HFFc6 (cell line): ENCODE data around the gene REXO4. TPM values are rescaled to one million over a fixed set of nuclear protein-coding genes. Genes with fewer than 3 reads are reported as not detected.

ENCODE experiments used
- DNase-seq: peaks from one replicate; pipeline ENCODE4 v3.0.0-alpha.2; 2018
- H3K27ac Mint-ChIP-seq: 2 replicates; pipeline ENCODE4 v1.8.0; 2020; ENCODE audit warnings: mild to moderate bottlenecking, mixed read lengths
- H3K27me3 Mint-ChIP-seq: 2 replicates; pipeline ENCODE4 v1.8.0; 2021; ENCODE audit warnings: mild to moderate bottlenecking, moderate library complexity, mixed read lengths; ENCODE audit not compliant: insufficient read depth
- H3K36me3 Mint-ChIP-seq: 2 replicates; pipeline ENCODE4 v1.8.0; 2021; ENCODE audit warnings: low read depth, mixed read lengths
- H3K4me1 Mint-ChIP-seq: 2 replicates; pipeline ENCODE4 v1.8.0; 2020; ENCODE audit warnings: low read depth, mixed read lengths
- H3K4me3 Mint-ChIP-seq: 2 replicates; pipeline ENCODE4 v1.8.0; 2020; ENCODE audit warnings: mild to moderate bottlenecking, moderate library complexity, mixed read lengths
- H3K9me3 Mint-ChIP-seq: 2 replicates; pipeline ENCODE4 v1.8.0; 2020; ENCODE audit warnings: mild to moderate bottlenecking, mixed read lengths
- CTCF ChIP-seq: fragments of 200-600 bp; sonication (generic); IDR thresholded peaks from 2 replicates; pipeline ENCODE4 v1.5.0; 2021; ENCODE audit warnings: antibody characterized with exemption, mild to moderate bottlenecking
- total RNA-seq, 6 experiments: library from RNA; stranded (reverse); fragmentation: NEBNext Ultra II Directional; extraction: Animal tissue kit (Norgen Biotek cat#: 25700); gene quantifications; 2 replicates in 1 of 6; 3 replicates in 5 of 6; pipeline ENCODE4 v1.2.3, GENCODE V29; 2021

Gene REXO4
- total RNA-seq, 6 experiments from 2014 or later = 20.4 to 26.3 (median 23.5) TPM

GRCh38 chr9:133385452-133385851 is 32.4 kb downstream of the REXO4 start:
- H3K27me3 Mint-ChIP-seq = peaks cover 10% of the 10 kb centered on the region

GRCh38 chr9:133384736-133385321 is 33.0 kb downstream of the REXO4 start:
- Mint-ChIP-seq H3K27me3 (peaks cover 10% of the 10 kb centered on the region), H3K27ac (no peak overlapping the region), H3K9me3 (no peaks in the 10 kb centered on the region), H3K36me3 (no peaks in the 10 kb centered on the region), H3K4me1 (0 out of 2 replicates have a peak, but pooled peaks cover 7% of the 10 kb centered on the region), H3K4me3 (no peak overlapping the region)
- TF ChIP-seq CTCF = no peak
- no peak for DNase-seq

More at GRCh38 chr9:133385452-133385851, 32.4 kb downstream of the REXO4 start:
- Mint-ChIP-seq H3K4me3 (no peak overlapping the region), H3K36me3 (no peaks in the 10 kb centered on the region), H3K27ac (no peak overlapping the region), H3K9me3 (no peaks in the 10 kb centered on the region), H3K4me1 (0 out of 2 replicates have a peak, but pooled peaks cover 7% of the 10 kb centered on the region)
- no peak for TF ChIP-seq CTCF
- DNase-seq = no peak

GRCh38 chr9:133383438-133383837 is 34.4 kb downstream of the REXO4 start:
- Mint-ChIP-seq H3K4me3 (no peak overlapping the region), H3K27me3 (peaks cover under 1% of the 10 kb centered on the region; the same call in 1 of the 2 replicates), H3K27ac (no peak overlapping the region), H3K36me3 (no peaks in the 10 kb centered on the region), H3K4me1 (peaks cover 9% of the 10 kb centered on the region), H3K9me3 (no peaks in the 10 kb centered on the region)
- no peak for TF ChIP-seq CTCF
- no peak for DNase-seq

GRCh38 chr9:133382507-133383141 is 35.2 kb downstream of the REXO4 start:
- no peak overlapping the region for H3K4me3 Mint-ChIP-seq
- H3K27ac Mint-ChIP-seq = no peak overlapping the region
- H3K9me3 Mint-ChIP-seq = no peaks in the 10 kb centered on the region
- H3K36me3 Mint-ChIP-seq = no peaks in the 10 kb centered on the region
- H3K4me1 Mint-ChIP-seq = peaks cover 12% of the 10 kb centered on the region
- DNase-seq = no peak
- TF ChIP-seq CTCF = no peak
- H3K27me3 Mint-ChIP-seq = no peaks in the 10 kb centered on the region

GRCh38 chr9:133380734-133381133 is 37.1 kb downstream of the REXO4 start:
- DNase-seq = no peak
- H3K36me3 Mint-ChIP-seq = no peaks in the 10 kb centered on the region
- no peak for TF ChIP-seq CTCF
- H3K27me3 Mint-ChIP-seq = no peaks in the 10 kb centered on the region
- H3K27ac Mint-ChIP-seq = no peak overlapping the region
- H3K9me3 Mint-ChIP-seq = no peaks in the 10 kb centered on the region
- H3K4me3 Mint-ChIP-seq = no peak overlapping the region
- peaks cover 20% of the 10 kb centered on the region for H3K4me1 Mint-ChIP-seq
